PC-9 (cell line): Measurements from ENCODE around the gene ERBB4.

Experiments
- EZH2 ChIP-seq: fragments of 200-600 bp; sonication (generic); IDR thresholded peaks from 2 replicates; pipeline ENCODE4 v1.8.0; 2017; ENCODE audit warnings: antibody characterized with exemption, low read depth
- TF ChIP-seq, protein P1 (sequence below): fragments of 200-600 bp; sonication (generic); conservative IDR thresholded peaks from 2 replicates; pipeline ENCODE4 v1.6.1; 2017; ENCODE audit warnings: mixed run types, antibody characterized with exemption, mild to moderate bottlenecking, moderate library complexity

DNA sequence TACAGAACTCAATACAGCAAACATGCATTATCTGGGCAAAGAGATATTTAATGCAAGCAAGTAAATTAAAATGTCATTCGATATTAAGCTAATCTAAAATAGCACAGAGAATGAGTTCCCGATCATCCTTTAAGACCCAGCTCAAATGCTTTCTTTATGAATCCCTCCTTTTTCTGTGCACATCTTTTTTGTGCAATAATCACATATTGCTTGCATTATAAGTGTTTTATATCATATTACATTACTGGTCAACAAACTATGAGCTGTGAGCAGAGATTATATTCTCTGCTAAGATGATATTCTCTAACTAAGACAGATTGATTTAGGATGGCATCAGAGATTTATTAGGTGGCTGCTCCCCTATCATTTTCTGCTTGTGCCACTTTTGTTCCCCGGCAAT, 146.1 kb downstream of the ERBB4 start:
- TF ChIP-seq, protein P1, sequence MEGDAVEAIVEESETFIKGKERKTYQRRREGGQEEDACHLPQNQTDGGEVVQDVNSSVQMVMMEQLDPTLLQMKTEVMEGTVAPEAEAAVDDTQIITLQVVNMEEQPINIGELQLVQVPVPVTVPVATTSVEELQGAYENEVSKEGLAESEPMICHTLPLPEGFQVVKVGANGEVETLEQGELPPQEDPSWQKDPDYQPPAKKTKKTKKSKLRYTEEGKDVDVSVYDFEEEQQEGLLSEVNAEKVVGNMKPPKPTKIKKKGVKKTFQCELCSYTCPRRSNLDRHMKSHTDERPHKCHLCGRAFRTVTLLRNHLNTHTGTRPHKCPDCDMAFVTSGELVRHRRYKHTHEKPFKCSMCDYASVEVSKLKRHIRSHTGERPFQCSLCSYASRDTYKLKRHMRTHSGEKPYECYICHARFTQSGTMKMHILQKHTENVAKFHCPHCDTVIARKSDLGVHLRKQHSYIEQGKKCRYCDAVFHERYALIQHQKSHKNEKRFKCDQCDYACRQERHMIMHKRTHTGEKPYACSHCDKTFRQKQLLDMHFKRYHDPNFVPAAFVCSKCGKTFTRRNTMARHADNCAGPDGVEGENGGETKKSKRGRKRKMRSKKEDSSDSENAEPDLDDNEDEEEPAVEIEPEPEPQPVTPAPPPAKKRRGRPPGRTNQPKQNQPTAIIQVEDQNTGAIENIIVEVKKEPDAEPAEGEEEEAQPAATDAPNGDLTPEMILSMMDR, result no peak
- no peak for TF ChIP-seq EZH2
